HG03060 (cell line): ENCODE measurements around the gene PFKFB2.

Source experiments
- ATAC-seq: cut with Tn5 transposase; IDR thresholded peaks from one replicate; pipeline ENCODE4 v1.9.1; 2021; ENCODE audit warnings: low read depth, moderate number of reproducible peaks; ENCODE audit not compliant: unreplicated experiment

Gene PFKFB2

GRCh38 chr1:207021139-207021861 lies 31.8 kb upstream of the PFKFB2 start:
- no peak for ATAC-seq

DNA sequence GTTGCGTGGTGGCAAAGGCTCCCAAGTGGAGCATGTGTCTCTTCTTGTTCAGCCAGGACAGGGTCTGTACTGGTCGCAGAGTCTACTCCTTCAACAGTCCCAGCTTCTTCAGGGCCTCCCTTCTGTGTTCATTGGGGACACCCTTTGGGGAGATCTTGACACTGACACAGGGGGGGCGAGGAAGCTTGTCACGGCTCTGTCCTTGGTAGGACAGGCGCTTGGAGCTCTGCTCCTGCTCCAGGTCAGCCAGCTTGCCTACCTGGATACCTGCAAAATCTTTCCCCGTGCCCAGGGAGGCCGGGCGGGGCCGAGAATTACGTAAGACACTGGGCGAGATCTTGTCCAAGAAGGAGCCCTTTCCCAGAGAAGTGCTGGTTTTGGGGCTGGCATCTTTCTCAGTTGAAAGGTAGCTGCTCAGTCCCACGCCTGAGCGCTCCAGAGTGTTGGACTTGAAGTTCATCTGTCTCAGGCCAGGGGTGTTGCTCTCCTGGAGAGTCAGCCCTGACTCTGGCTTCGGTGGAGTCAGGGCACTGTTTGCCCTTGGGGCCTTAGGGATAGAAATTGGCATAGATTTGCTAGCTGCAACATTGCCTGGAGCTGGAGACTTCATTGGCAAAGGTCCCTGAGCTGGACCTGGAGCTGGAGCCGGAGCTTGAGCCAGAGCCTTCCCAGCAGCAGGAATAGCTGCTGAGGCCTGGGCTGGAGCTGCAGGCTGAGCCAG lies 31.0 kb upstream of the PFKFB2 start:
- ATAC-seq = no peak

DNA sequence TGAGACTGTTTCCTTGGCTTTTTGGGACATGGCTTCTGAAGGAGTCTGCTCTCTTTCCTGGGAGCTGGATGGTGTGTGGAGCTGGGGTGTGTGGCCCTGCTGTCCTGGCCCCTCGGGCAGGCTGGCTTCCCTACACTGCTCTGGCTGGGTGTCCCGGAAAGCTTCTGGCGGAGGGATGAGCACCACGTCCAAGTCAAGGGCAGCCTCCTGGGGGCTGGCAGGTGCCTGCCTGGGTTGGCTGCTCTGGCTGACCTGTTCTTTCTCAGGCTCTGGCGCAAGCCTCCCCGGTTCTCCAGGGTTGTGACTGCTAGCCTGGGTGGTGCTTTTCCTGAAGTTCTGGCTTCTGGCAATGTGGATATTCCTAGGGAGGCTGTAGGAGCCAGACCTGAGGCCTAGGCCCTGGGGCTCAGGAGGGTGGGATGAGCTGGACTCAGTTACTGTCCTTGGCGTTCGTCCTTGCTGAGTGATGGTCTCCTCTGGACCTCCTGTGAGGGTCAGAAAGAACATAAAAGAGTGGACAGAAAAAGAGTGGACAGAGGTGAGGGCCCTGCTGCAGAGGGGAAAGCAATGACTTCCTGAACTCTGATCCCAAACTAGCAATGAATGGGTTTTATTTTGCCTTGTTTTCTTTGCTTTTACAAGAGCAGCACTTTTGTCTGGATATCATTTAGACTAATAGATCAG lies 29.9 kb upstream of the PFKFB2 start:
- no peak for ATAC-seq

DNA sequence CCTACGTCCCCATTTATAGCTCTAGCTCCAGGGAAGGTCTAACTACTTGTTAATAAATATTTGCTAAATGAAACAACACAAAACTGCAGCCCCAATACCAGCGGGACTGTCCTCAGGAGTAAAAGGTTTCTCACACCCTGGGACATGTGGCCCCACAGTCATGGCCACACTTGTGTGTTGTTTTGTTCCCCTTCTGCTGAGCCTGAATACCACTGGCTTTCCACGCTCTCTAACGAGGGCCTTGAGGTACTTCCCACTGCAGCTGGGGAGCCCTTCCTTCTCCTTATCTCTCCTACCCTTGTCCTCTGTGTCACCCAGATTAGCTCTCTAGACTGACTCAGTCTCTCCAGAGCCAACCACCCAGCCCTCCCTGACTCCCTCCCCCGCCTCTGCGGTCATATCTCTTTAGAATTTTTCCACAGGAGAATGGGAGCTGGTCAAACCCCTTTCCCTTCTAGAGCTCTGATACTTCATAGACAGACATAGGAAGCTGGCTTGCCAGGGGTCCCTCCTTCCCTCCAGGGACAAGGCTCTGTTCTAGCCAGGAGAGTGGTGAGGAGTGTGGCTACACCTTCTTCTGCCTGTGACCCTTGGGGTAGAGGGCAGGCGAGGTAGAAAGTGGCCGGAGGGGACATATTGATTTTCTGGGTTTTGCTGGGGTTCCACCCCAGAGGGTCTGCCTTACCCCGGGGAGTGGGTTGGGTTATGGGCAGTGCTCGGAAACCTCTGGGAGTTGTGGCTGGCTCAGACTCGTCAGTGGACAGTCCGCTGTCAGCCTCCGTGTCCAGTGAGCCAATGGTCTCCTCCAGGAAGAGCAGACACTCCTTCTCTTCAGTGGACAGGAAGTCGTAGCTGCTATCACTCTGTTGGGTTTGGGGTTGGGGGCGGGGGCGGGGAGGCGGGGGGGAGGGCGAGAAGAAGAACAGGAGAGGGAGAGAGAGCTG lies 28.6 kb upstream of the PFKFB2 start:
- no peak for ATAC-seq

DNA sequence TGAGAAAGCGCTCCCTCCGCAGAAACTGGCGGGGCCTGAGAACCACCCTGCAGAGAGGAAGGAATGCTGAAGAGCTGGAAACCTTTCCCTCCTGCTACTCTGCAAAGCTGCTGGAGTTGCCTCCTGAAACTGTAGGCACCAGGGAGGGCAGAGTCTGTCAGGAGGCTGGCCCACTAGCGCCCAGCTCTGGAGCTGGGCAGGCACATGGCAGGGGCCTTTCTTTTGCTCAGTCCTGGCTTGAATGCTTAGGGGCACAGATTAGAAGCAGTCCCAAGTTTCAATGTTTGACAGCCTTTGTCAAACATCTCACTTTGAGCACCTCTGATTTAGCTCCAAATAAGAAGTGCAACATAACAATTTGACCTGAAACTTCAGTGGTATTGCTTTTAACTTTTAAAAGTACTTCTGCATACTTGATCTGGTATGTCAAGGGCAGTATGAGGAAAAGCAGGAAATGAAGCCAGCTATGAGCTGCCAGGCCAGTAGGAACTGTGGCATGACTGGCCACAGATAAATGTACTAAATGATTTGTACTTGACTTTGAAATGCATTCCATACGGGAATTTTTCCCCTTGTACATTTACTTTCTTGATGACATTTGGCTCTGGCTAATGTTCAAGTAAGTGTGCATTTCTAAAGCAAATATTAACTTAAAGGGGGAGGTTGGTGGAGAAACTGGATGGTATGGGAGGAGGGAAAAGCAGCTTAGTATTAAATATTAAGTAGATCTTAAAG lies 27.8 kb upstream of the PFKFB2 start:
- ATAC-seq = no peak

- no peak for ATAC-seq
Observed at GRCh38 chr1:207026104-207026534, 27.0 kb upstream of the PFKFB2 start.

DNA sequence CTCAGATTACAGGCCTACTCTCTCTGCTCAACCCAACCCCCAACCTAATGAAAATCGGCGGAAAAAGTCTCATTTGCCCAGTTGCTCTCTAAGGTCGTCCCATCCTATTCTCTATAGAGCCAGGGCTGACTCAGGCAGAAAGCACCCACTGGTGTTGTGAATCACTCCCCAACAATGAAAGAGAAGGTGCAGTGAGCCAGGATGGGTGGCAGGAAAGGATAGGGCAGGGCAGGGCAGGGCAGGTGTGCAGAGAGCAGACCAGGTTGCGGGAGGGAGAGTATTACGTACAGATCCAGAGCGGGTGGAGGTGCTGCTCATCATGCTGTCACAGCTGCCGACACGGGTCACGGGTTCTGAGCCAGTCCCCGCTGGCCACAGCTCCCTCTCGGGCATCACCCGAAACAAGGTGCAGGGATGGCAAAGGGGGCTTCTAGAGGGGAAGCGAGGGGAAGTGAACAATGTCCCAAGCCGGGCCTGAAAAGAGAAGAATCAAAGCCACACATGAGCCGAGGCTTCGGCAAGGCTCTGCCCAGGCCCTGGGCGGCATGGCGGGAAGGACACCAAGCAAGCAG lies 25.8 kb upstream of the PFKFB2 start:
- no peak for ATAC-seq

DNA sequence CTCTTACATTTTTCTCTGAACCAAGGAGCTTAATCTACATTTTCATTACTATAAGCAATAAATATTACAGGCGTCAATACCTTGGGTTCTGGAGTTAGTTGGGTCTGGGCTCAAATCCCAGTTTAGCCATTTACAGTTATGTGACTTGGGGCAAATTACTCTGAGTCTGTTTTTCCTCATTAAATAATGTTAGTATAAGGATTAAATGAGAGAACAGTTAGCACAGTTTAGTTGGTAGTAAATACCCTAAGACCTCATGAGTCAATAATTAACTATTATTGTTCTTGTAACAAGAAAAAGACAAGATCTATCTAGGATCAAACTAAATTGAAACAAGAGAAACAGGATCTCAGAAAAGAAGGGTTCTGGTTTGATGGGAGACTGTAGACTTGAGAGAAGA lies 25.2 kb upstream of the PFKFB2 start:
- no peak for ATAC-seq

DNA sequence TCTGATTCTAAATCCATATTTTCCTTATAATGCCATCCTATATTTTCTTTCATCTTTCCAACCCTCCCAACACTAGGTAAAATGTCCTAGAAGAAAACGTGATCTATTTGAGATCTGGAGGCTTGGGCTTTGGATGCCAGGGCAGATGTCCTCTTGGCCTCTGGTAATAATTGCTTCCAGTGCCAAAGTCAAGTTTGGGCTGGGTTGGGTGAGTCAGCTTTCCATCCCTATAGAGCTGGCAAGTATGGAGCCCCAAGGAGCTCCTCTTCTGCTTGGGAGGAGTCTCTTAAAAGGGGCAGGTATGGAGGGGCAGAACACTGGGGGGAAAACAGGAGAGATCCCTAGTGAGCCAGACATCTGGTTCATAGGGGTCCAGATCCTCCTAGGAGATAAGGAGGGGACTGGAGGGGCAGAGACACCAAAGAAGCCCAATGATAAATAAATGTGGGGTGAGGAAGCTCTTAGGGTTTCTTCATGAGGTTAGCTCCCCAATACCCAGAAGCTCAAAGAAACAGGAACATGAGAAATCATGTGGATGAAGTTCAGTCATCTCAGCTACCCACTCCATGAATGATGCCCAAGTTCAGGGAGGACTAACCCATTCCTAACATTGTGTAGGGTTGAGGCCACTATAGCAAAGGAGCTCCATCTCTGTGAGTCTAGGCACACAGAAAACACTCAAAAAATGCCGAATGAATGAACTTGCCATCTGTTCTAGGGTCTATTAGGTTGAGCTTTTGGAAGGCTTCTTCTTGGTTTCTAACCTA lies 24.0 kb upstream of the PFKFB2 start:
- no peak for ATAC-seq

DNA sequence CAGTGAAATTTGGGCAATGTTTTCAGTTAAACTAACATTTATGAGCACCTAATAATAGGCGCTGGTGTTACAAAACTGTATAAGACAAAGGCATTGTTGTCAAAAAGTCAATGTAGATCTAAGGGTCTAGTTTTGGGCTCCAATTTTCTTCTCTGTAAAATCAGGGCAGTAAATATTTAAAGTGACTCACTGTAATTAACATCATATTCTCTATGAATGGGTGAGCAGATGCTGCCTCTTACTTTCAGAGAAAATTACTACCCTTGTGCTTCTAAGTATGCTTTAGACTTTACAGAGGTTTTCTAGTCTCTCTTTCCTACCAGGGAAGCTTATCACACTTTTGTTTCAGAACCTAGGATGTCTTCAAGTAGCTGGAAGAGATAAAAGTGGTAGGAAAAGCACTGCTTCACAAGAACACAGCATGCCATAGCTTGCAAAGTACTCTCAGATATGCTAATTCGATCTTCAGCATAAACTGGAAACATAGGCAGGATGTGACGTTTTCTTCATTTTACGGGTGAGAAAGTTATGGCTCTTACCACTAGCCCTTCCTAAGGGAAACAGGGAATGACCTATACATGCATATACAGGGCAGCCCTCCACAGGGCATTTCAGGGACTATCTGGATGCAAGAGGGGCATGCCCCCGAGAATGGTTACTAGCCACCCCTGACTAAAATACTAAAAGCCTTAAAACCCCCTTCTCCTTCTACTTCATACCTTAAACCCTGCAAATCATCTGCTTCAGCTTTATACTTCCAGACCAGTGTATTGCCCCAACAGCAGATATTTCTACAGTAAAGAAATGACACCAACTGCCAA lies 23.2 kb upstream of the PFKFB2 start:
- ATAC-seq = no peak

- ATAC-seq = no peak
Observed at GRCh38 chr1:207030522-207031009, 22.5 kb upstream of the PFKFB2 start.

- ATAC-seq = no peak
Observed at GRCh38 chr1:207031016-207031415, 22.1 kb upstream of the PFKFB2 start.

GRCh38 chr1:207031632-207032264 lies 21.3 kb upstream of the PFKFB2 start:
- no peak for ATAC-seq

DNA sequence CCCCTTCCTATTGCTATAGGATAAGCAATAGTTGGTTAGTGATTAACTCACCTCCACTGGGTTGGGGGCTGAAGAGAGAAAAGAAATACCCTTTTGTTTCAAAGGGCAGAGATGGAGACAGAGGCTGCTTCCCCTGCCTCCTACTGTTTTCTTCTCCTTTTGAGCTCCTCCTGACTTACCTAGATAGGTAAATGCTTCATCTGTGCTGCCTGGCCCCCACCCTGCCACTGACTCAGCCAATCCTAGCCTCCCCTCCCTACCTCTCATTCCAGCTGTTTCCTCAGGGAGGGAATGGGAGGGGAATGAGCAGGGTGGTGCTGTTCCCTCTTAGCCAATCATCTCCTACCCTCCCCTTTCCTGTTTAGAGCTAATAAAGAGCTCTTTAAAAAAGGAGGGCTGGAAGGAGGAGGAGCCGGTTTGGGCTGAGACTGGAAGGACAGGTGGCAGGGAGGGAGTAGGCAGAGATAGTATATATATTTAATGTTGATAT lies 20.5 kb upstream of the PFKFB2 start, which contains the start of gene C1orf116:
Gene C1orf116 (minus strand): TSS at position 229 of the 490 bp plus-strand sequence. CDS start 5,158 bp downstream, outside the sequence.
- no peak for ATAC-seq

DNA sequence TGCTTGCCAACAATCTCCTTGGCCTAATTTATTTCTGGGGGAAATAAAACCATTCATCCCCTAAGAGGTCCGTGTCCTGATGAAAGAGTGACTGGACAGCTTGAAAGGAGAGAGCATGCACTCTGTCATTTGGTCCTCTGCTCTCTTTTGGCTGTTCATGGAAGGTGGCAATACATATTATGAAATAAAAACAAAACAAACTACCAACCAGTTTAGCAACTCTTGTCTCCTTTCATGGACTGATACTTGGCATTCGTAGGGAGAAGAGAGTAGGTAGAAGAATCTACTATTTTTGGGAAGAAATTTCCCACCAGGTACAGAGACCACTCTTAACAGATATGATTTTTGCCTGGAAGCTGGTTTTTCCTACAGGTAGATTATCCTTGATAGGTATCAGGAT lies 19.8 kb upstream of the PFKFB2 start:
- no peak for ATAC-seq

- ATAC-seq = no peak
Observed at GRCh38 chr1:207034208-207034607, 18.9 kb upstream of the PFKFB2 start.

DNA sequence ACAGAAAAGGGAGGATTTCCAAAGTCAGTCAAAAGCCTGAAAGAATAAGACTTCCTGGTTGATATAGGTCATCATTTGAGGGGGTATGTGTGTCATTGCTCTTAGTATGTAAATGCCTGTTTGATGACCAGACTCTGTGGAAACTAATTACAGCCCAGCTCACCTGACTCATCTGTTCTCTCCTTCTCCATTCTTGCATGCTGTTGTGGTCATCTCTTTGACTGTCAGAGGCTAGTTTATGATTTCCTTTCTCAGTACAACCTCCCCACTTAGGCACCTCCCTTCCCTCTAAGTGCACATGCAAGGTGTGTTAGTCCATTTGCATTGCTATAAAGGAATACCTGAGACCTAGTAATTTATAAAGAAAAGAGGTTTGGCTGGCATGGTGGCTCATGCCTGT lies 18.1 kb upstream of the PFKFB2 start:
- ATAC-seq = no peak
